Measurements from ENCODE around the gene AOPEP.

AOPEP gene

DNA sequence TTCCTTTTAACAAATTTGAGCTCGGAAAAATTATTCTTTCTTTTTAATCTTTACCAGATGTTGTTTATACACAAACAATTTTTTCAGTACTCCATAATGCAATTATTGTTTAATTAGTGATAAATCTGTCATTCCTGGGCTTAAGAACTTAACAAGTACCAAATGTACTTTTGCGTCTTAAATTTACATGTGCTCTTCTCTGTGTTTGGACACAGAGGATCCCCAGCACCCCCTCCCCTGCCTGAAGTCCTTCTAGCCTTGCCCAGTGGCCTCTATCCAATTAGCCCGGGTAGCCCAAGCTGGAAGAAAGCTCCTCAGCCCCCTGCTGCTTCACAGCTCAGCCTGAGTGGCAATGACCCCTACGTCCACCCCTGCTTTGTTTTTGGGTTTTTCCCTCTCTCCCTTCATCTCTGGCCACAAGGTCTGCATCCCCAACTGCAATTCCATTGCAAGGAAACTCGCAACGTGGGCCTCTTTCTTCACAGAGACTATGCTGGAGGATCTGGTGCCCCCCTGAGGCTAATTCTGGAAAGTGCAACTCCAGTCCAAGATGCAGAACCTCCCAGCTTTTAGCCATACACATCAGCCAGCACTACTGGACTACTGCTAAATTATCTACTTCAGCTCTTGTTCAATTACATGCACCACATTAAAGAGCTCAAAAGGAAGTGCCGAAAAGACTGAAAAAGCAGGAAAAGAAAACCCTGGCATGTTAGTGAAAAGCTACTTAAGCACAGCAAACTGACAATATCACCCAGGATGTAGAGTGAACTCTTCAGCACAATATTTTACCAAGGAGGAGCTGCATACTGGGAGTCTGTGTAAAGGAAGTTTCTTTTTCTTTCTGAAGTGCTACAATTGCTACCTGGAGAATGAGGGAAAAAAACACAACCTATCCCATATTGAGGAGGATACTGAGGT is 404.8 kb downstream of the AOPEP start:
- in situ Hi-C loops (cut with HindIII; ENCODE audit: low pct_ligation_motif_present, low sequenced_read_pairs) = no loop called here
- TF ChIP-seq, protein P1, sequence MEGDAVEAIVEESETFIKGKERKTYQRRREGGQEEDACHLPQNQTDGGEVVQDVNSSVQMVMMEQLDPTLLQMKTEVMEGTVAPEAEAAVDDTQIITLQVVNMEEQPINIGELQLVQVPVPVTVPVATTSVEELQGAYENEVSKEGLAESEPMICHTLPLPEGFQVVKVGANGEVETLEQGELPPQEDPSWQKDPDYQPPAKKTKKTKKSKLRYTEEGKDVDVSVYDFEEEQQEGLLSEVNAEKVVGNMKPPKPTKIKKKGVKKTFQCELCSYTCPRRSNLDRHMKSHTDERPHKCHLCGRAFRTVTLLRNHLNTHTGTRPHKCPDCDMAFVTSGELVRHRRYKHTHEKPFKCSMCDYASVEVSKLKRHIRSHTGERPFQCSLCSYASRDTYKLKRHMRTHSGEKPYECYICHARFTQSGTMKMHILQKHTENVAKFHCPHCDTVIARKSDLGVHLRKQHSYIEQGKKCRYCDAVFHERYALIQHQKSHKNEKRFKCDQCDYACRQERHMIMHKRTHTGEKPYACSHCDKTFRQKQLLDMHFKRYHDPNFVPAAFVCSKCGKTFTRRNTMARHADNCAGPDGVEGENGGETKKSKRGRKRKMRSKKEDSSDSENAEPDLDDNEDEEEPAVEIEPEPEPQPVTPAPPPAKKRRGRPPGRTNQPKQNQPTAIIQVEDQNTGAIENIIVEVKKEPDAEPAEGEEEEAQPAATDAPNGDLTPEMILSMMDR (IDR thresholded peaks at IDR 0.05; ENCODE audit: low read depth, low read length, missing control alignments) = peak; percentile 94
- H3K27ac ChIP-seq = no peak overlapping the region
- H3K27me3 ChIP-seq (replicated peaks) = no peaks in the 10 kb centered on the region
- H3K4me3 ChIP-seq (ENCODE audit: low read depth, low read length) = no peak overlapping the region
- DNase-seq = peak; percentile 67
- no peaks in the 10 kb centered on the region for H3K36me3 ChIP-seq (replicated peaks)

DNA sequence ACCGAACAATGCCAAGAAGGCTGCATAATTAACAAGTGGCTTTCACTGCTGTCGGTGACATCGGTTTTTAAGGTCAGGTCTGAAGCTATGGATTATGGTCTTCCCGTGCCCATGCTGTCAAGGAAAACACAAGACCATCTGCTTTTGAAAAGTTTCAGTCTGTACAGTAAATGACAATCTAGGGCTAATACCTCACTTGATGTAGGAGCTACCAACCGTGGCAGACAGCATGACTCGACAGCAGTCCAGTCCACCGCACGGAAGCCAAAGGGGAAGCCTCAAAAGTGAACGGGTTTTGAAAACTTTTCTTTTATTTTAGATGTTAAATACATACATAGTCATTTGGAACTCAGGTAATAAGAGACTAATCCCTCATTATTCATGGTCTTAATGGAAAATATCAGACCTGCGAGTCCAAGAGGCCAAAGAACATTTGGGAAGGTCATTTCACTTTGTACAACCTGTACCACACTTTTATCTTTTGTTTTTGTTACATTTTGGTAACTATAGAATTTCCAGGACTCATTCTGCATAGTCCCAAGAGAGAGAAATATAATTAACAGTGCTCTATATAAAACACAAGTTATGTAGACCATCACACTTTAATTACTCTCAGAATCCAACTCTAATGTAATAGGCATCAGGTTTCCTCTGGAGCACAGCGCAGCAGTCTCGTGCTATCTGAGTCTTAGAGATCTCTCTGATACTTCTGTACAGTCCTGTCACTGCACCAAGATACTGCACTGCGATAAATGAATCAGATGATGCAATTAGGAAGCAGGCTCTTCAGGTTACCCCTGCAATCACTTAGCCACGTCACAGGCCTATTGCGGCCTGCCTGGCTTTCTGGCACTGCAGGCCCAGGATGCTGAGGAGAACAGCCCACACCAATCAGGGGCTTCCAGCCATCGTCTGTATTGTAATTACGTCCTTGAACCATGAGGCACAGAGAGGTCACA is 406.1 kb downstream of the AOPEP start:
- no peak overlapping the region for H3K27ac ChIP-seq
- no peaks in the 10 kb centered on the region for H3K27me3 ChIP-seq (replicated peaks)
- no peak for DNase-seq
- TF ChIP-seq, protein P1 (IDR thresholded peaks at IDR 0.05; ENCODE audit: low read depth, low read length, missing control alignments) = no peak
- in situ Hi-C loops (cut with HindIII; ENCODE audit: low pct_ligation_motif_present, low sequenced_read_pairs) = no loop called here
- no peaks in the 10 kb centered on the region for H3K36me3 ChIP-seq (replicated peaks)
- no peak overlapping the region for H3K4me3 ChIP-seq (ENCODE audit: low read depth, low read length)

DNA sequence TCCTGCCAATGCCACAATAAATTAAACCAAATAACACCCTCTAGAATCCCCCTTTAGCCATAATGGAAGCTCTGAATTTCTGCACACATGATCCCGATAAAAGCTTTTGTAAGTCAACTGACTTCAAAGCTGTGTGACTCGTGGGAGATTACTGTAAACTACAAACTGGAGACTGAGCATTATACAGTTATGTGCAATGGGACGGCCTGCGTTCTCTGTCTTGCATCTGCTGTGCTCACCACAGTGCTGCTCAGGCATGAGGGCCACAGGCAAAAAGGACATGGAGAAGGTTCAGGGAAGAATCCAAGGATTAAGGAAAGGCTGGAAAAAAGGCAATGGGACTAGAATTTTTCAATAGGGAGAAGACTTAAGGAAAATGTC is 406.8 kb downstream of the AOPEP start:
- no peaks in the 10 kb centered on the region for H3K36me3 ChIP-seq (replicated peaks)
- no peak for DNase-seq
- H3K27me3 ChIP-seq (replicated peaks) = no peaks in the 10 kb centered on the region
- in situ Hi-C loops (cut with HindIII; ENCODE audit: low pct_ligation_motif_present, low sequenced_read_pairs) = no loop called here
- TF ChIP-seq, protein P1 (IDR thresholded peaks at IDR 0.05; ENCODE audit: low read depth, low read length, missing control alignments) = no peak
- H3K4me3 ChIP-seq (ENCODE audit: low read depth, low read length) = no peak overlapping the region
- H3K27ac ChIP-seq = no peak overlapping the region

DNA sequence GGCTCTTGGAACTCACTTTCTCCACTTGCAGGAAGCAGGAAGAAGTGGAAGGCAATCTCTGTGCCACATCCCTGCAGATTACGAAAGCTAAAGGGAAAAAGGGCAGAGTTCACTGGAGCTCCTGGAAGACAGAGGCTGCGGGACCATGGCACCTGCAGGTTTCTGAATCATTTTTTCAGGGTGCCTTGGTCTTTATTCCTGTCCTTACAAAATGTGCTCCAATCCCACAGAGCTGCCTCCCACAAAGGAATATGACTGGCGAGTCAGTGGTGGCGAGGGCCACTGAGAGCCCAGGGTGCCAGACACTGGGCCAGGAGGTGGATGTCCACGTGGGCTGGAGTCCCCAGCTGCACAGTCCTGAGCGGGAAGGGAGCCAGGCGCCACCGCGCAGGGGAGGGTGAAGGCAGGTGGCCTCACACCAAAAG is 408.0 kb downstream of the AOPEP start:
- Histone ChIP-seq H3K36me3 (replicated peaks) (no peaks in the 10 kb centered on the region), H3K4me3 (ENCODE audit: low read depth, low read length) (no peak overlapping the region), H3K27ac (no peak overlapping the region), H3K27me3 (replicated peaks) (no peaks in the 10 kb centered on the region)
- TF ChIP-seq, protein P1 (IDR thresholded peaks at IDR 0.05; ENCODE audit: low read depth, low read length, missing control alignments) = no peak
- DNase-seq = no peak
- in situ Hi-C loops (cut with HindIII; ENCODE audit: low pct_ligation_motif_present, low sequenced_read_pairs) = no loop called here

DNA sequence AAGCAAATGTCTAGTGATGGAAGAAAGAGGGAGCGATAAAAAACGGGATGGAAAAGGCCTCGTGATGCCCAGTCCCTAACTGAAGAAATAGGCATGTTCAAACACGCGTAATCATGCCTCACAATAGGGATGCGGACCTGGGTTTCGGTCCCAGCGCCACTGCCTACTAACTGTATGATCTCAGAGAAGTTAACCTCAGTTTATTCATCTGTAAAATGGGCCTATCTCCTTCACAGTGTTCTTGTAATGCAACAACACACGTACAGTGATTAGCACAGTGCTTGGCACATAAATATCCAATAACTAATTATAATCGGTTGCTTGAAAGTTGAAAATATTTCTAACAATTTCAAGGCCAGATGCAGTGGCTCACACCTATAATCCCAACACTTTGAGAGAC is 409.3 kb downstream of the AOPEP start:
- Histone ChIP-seq H3K36me3 (replicated peaks) (no peaks in the 10 kb centered on the region), H3K27me3 (replicated peaks) (no peaks in the 10 kb centered on the region), H3K27ac (no peak overlapping the region), H3K4me3 (ENCODE audit: low read depth, low read length) (no peak overlapping the region)
- in situ Hi-C loops (cut with HindIII; ENCODE audit: low pct_ligation_motif_present, low sequenced_read_pairs) = no loop called here
- DNase-seq = no peak
- TF ChIP-seq, protein P1 (IDR thresholded peaks at IDR 0.05; ENCODE audit: low read depth, low read length, missing control alignments) = no peak

All from brain microvascular endothelial cell (primary cell).